Left lung (tissue), 10 donors: ENCODE measurements around the gene SIRT3. TPM values are rescaled to one million over a fixed set of nuclear protein-coding genes. Genes with fewer than 3 reads are reported as not detected.

Experiments
- ATAC-seq: fragments of 200-7000 bp; cut with Tn5 transposase; one replicate; pipeline ENCODE4 v1.9.1; 2020; ENCODE audit warnings: moderate library complexity
- DNase-seq, 4 donors: peaks; one replicate each; pipeline ENCODE4 v3.0.0-alpha.2; 2013 to 2020
- H3K27ac ChIP-seq, 2 donors: fragments of 200-600 bp; sonication (generic) in 1 of 2; one replicate each; pipeline versions ENCODE4 v1.5.0 to v1.8.0; 2020 to 2021
- H3K27me3 ChIP-seq, 2 donors: fragments of 200-600 bp; sonication (generic) in 1 of 2; one replicate each; pipeline versions ENCODE4 v1.5.0 to v1.8.0; 2020 to 2021
- H3K36me3 ChIP-seq, 2 donors: fragments of 200-600 bp; sonication (generic) in 1 of 2; one replicate each; pipeline versions ENCODE4 v1.5.0 to v1.8.0; 2020 to 2021
- H3K4me1 ChIP-seq, 2 donors: fragments of 200-600 bp; one replicate each; pipeline ENCODE4 v1.8.0; 2021
- H3K4me3 ChIP-seq, 2 donors: fragments of 200-600 bp; sonication (generic) in 1 of 2; one replicate each; pipeline versions ENCODE4 v1.5.0 to v1.8.0; 2020 to 2021; ENCODE audit warnings: mild to moderate bottlenecking in 1 of 2
- H3K9me3 ChIP-seq, 2 donors: fragments of 200-600 bp; sonication (generic) in 1 of 2; one replicate each; pipeline versions ENCODE4 v1.5.0 to v1.8.0; 2020 to 2021
- intact Hi-C, 2 donors: fragments of 100-400 bp; cut with DNase I; formaldehyde crosslinking; loops; one replicate each; pipeline versions ENCODE4 v1.11.2 to v1.14.2; 2022
- polyA plus RNA-seq, 6 donors: library from polyadenylated mRNA; unstranded; fragments of 120-200 nt; gene quantifications; one replicate each; pipeline ENCODE4 v1.2.1, GENCODE V29; 2013; ENCODE audit not compliant: insufficient read length in 6 of 6
- total RNA-seq, 2 donors: library from RNA; stranded (reverse); fragmentation: NEBNext Ultra II Directional; extraction: Animal tissue kit (Norgen Biotek cat#: 25700); gene quantifications; one replicate each; pipeline ENCODE4 v1.2.1, GENCODE V29; 2021
- TF ChIP-seq, protein P1 (sequence below), 2 donors: fragments of 200-600 bp; sonication (generic) in 1 of 2; IDR thresholded peaks; one replicate each; pipeline versions ENCODE4 v1.5.0 to v1.8.0; 2021; ENCODE audit warnings: antibody characterized with exemption in 2 of 2
- donor health status: DM: no; HTN: yes; CAD: no.
- donor health status: DM: no; HTN: no; CAD: no.

SIRT3 gene
- total and polyA plus RNA-seq, 8 donors: 13.5 to 36.6 (median 29.8) TPM

- intact Hi-C loops: no loop called here
- H3K4me3 ChIP-seq: peak overlapping the region in 1 of 2 donors; percentile 97
- H3K27me3 ChIP-seq: no peaks in the 10 kb centered on the region
- H3K36me3 ChIP-seq: peaks cover 0 to 63% of the 10 kb centered on the region in 2 donors
- H3K9me3 ChIP-seq: no peaks in the 10 kb centered on the region
- DNase-seq (no peak), ATAC-seq (no peak)
- TF ChIP-seq, protein P1, sequence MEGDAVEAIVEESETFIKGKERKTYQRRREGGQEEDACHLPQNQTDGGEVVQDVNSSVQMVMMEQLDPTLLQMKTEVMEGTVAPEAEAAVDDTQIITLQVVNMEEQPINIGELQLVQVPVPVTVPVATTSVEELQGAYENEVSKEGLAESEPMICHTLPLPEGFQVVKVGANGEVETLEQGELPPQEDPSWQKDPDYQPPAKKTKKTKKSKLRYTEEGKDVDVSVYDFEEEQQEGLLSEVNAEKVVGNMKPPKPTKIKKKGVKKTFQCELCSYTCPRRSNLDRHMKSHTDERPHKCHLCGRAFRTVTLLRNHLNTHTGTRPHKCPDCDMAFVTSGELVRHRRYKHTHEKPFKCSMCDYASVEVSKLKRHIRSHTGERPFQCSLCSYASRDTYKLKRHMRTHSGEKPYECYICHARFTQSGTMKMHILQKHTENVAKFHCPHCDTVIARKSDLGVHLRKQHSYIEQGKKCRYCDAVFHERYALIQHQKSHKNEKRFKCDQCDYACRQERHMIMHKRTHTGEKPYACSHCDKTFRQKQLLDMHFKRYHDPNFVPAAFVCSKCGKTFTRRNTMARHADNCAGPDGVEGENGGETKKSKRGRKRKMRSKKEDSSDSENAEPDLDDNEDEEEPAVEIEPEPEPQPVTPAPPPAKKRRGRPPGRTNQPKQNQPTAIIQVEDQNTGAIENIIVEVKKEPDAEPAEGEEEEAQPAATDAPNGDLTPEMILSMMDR (IDR thresholded peaks at IDR 0.05): no peak
- peaks cover 25 to 42% of the 10 kb centered on the region in 2 donors for H3K4me1 ChIP-seq
- H3K27ac ChIP-seq: peak overlapping the region in 1 of 2 donors; percentile 100
Measured at GRCh38 chr11:210122-210802, 25.9 kb downstream of the SIRT3 start.

DNA sequence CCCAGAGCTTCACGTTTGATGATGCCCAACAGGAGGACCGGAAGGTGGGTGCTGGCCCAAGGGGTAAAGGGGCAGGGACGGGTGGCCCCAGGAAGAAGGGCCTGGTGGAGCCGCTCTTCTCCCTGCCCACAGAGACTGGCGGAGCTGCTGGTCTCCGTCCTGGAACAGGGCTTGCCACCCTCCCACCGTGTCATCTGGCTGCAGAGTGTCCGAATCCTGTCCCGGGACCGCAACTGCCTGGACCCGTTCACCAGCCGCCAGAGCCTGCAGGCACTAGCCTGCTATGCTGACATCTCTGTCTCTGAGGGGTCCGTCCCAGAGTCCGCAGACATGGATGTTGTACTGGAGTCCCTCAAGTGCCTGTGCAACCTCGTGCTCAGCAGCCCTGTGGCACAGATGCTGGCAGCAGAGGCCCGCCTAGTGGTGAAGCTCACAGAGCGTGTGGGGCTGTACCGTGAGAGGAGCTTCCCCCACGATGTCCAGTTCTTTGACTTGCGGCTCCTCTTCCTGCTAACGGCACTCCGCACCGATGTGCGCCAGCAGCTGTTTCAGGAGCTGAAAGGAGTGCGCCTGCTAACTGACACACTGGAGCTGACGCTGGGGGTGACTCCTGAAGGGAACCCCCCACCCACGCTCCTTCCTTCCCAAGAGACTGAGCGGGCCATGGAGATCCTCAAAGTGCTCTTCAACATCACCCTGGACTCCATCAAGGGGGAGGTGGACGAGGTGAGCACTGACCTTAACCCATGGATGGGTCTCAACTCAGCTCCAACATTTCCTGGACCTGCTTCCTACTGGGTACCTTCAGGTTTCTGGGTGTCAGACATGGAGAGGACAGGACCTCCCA, 26.6 kb downstream of the SIRT3 start:
- Histone ChIP-seq H3K4me3 (peak overlapping the region; percentile 97 to 100), H3K36me3 (peaks cover 0 to 63% of the 10 kb centered on the region in 2 donors), H3K4me1 (peaks cover 25 to 50% of the 10 kb centered on the region in 2 donors), H3K9me3 (no peaks in the 10 kb centered on the region), H3K27me3 (no peaks in the 10 kb centered on the region), H3K27ac (peak overlapping the region; percentile 99 to 100)
- no peak for ATAC-seq
- intact Hi-C loops: no loop called here
- TF ChIP-seq, protein P1 (IDR thresholded peaks at IDR 0.05): no peak
- DNase-seq: no peak

- H3K4me1 ChIP-seq: peaks cover 25 to 56% of the 10 kb centered on the region in 2 donors
- TF ChIP-seq, protein P1 (IDR thresholded peaks at IDR 0.05): no peak
- H3K27ac ChIP-seq: peak overlapping the region; percentile 99 to 100
- H3K36me3 ChIP-seq: peaks cover 0 to 63% of the 10 kb centered on the region in 2 donors
- DNase-seq: peak in 1 of 4 donors; percentile 51
- intact Hi-C loops: no loop called here
- peak; percentile 0 for ATAC-seq
- peak overlapping the region; percentile 97 to 100 for H3K4me3 ChIP-seq
- no peaks in the 10 kb centered on the region for H3K27me3 ChIP-seq
- no peaks in the 10 kb centered on the region for H3K9me3 ChIP-seq
Measured at GRCh38 chr11:208917-209260, 27.3 kb downstream of the SIRT3 start.

DNA sequence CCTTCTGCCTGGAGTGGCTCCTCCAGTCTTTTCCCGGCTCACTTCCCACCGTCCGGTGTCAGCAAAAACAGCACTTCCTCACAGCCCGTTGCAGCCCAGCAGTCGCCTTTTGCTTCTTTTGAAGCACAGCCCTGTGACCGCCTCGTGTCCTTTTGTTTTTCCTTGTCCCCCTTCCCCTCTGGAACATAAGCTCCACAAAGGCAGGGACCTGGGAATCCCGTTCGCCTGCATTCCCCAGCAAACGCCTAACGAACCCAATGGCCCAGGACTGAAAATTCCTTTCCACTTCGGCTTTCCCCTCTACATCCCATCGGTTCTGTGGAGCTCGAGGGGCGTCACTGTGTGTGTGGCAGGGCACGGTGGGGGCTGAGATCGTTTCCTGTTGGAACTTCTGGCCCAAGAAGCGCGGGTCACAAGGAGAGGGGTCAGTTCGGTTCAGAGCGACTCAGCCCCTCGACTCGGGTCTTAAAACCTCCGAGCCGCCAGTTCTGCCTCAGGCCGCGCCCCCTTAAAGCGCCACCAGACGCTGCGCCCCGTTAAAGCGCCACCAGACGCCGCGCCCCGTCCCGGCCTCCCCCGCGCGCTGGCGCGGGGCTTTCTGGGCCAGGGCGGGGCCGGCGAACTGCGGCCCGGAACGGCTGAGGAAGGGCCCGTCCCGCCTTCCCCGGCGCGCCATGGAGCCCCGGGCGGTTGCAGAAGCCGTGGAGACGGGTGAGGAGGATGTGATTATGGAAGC, 27.8 kb downstream of the SIRT3 start:
- DNase-seq (peak; percentile 73 to 96 (median 86)), ATAC-seq (peak; percentile 79)
- intact Hi-C loops: no loop called here
- Histone ChIP-seq H3K4me3 (peak overlapping the region; percentile 97 to 100), H3K27ac (peak overlapping the region; percentile 99 to 100), H3K36me3 (peaks cover 0 to 63% of the 10 kb centered on the region in 2 donors), H3K9me3 (no peaks in the 10 kb centered on the region), H3K4me1 (peaks cover 25 to 61% of the 10 kb centered on the region in 2 donors), H3K27me3 (no peaks in the 10 kb centered on the region)
- TF ChIP-seq, protein P1 (IDR thresholded peaks at IDR 0.05): no peak
